C1 segment of cervical spinal cord (tissue), 14 donors: ENCODE data around the gene KPNB1.

Source experiments
- DNase-seq, 14 donors: peaks; one replicate each; lab custom pipeline; 2025; lab: John Stamatoyannopoulos, UW

The KPNB1 gene

GRCh38 chr17:47649153-47649971 is at the start of gene KPNB1:
KPNB1 (plus strand) TSS chr17:47649919; CDS start chr17:47650245, 326 bp downstream.
- peak; percentile 93 to 100 (median 99) for DNase-seq

DNA sequence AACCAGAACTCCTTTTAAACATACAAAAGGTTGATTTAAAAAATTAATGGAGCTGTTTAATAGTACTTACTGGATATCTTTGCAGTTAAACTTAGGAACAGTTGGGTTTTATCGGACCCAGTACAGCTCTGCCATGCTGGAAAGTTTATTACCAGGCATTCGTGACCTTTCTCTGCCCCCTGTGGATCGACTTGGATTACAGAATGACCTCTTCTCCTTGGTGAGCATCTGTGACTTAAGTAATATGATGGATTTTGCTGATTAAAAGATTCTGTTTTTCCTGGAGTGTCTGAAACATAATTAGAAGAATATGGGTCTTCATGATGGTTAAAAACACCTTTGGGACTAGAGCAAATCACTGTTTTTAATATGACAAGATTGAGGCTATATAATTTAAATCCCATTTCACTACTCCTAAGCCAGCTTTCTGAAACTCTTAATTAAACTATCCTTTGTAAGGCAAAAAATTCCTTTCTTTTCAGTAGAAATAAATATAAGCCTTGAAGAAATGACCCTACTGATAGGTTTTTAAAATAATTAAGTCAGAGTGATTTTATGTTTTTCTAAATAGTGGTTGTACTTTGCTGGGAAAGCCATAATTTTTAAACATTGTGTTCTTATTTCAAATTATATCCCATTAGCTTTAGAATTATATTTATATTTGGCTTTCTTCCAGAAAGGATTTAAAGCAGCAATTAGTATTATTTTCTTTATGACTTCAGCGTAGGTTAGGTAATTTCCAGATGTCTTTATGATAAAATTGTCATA is 45.7 kb upstream of the KPNB1 start:
- no peak for DNase-seq

DNA sequence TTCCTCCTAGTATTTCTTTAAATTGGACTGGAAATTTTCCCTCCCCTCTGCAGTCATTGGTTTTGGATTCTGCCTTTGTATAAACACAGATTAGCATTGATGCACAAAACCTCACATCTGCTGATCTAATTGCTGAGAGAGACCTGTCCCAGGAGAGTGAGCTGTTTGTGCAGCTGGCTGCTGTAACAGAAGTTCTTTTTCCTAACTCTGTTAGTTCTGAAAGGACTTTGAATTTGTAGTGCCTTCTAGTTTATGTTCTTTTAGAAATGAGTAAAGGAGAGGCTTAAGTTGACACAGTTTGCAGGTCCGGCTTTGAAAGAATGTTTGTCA is 45.2 kb upstream of the KPNB1 start:
- no peak for DNase-seq

DNA sequence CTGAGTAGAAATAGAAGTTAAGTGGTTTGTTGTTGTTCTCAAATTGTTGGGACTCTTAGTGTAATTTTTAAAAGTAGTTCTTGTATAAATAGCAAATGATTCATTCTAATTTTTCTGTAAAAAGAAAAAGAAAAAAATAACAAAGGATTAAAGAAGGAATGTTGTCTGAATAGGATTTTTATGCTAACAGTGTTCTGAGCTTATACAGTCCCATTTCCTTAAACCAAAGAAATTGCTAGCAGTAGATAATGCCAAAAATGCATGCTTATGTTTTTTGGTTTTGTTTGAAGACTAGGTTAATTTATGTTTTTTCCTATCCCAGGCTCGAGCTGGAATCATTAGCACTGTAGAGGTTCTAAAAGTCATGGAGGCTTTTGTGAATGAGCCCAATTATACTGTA is 44.7 kb upstream of the KPNB1 start:
- DNase-seq: no peak

DNA sequence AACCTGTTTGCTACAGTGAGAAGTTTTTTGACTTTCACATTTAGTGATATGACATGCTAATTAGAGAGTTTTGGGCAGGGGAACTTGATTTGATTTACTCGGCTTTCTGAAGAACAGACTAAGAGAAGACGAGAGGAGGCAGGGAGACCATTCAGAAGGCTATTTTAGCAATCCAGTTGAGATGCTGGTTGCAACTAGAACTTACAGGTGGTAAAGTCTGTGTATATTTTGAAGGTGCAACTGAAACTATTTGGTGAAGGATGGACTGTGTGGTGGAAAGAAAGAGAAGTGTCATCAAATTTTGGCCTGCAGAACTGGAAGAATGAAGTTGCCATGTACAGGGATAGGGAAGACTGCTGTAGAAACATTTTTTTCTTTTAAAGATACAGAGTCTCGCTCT is 42.2 kb upstream of the KPNB1 start:
- no peak for DNase-seq

DNA sequence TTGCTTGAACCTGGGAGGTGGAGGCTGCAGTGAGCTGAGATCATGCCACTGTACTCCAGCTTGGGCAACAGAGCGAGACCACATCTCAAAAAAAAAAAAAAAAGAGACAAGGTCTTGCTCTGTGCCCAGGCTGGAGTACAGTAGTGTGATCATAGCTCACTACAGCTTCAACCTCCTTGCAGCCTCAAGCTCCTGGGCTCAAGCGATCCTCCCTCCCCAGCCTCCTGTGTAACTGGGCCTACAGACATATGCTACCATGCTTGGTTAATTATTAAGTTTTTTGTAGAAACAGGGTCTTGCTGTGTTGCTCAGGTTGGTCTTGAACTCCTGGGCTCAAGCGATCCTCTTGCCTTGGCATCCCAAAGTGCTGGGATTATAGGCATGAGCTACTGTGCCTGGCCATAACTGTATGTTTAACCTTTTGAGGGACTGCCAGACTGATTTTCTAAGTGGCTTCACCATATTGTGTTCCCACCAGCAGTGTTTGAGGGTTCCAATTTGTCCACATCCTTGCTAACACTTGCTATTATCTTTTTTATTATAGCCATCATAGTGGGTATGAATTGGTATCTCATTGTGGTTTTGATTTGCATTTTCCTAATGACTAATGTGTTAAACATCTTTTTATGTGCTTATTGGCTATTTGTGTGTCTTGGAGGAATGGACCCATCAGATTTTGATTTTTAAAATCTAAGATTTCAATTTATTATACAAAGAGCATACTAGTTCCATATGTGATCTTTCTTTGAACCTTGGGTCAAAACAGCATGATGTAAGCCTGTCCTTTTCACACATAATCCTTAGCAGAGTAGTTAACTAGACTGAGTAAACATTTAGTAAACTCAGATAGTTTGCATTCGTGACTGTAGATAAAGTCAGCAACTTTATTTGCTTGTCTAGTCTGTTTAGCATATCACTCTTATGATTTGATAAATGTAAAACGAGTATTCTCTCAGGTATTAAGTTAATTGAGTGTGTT is 38.1 kb upstream of the KPNB1 start:
- no peak for DNase-seq

DNA sequence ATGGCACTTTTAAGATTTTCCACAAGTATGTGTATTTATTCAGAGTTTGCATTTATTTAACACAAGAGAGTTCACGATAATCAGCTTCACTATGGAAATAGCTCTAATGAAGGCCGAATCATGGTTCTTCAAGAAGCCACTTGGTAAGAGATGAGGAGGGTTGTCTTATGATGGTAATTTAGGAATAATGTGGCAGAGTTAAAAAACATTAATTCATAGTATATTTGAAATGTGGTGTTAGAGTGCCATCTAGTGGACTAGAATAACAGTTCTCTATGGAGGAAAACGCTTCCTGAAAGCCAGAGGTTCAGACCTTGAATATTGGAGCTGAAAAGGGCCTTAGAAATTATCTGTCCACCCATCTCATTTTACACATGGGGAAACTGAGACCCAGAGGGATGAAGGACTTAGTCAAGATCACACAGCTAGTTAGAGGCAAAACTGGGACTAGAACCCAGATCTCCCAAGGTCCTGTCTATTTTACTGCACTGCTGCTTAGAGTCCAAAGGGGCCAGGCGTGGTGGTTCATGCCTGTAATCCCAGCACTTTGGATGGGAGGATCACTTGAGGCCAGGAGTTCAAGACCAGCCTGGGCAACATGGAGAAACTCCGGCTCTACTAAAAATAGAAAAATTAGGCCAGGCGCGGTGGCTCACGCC is 33.8 kb upstream of the KPNB1 start:
- peak in 1 of 14 donors; percentile 6 for DNase-seq

DNA sequence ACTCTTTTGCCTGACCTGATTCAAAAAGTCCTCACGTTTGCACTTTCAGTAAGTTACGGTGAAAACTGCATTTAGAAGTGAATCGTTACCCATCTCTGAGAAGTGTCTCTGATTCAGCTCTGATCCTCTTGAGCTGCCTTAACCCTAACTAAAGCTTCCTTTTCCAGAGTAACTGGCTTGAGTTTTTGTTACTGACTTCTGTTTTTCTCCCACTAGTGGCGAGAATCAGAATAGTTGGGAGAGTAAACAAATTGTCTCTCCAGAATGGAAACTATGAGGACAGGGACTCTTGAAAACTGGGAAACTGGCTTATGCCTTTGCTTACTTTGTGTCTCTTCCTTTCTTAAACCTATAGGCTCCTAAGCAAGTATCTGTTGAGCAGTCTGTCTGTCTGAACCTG is 31.3 kb upstream of the KPNB1 start:
- no peak for DNase-seq

DNA sequence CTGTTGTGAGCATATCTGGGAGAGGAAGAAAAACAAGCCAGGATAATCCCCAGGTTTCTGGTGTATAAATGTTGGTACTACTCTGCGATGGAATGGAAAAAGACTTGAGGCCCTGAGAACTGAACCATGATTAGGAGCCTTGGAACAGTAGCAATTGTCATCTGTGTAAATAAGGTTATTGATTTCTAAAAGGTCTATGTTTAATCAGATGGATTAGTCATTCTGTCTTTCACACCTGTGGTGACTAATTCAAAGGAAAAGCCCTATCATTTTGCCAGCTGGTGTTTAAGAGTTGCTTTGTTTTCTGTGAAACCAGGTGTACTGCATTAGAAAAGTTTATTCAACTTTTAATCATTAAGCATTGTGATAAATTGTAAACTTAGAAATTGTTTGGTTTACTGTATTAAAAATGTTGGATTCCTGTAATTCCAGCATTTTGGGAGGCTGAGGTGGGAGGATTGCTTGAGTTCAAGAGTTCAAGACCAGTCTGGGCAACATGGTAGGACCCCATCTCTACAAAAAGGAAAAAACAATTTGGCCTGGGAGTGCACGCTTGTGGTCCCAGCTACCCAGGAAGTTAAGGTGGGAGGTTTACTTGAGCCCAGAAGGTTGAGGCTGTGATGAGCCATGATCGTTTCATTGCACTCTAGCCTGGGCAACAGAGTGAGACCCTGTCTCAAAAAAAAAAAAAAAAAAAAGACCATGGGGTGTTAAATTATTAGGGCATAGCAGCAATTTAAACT is 29.0 kb upstream of the KPNB1 start:
- DNase-seq: no peak

GRCh38 chr17:47621293-47622179 is 28.2 kb upstream of the KPNB1 start:
- DNase-seq: peak in 3 of 14 donors; percentile 2 to 11 (median 3)

DNA sequence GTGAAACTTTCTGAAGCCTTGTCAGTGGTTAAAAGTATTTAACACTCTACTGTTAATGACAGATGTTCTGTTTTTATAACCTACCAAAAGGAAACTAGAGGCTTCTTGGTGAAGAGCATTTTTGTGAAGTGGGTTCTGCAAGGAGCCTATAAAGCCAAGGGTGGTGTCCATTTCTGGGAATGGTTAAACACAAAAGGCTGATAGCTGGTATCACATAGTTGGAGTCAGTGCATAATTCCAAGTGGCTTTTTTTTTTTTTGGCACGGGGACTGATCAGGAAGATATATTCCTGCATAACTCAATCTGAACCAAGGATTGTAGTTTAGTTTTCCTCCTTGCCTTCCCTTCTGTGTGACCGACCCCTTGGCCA is 27.6 kb upstream of the KPNB1 start:
- no peak for DNase-seq

GRCh38 chr17:47624727-47625068 is 25.0 kb upstream of the KPNB1 start:
- DNase-seq: no peak

DNA sequence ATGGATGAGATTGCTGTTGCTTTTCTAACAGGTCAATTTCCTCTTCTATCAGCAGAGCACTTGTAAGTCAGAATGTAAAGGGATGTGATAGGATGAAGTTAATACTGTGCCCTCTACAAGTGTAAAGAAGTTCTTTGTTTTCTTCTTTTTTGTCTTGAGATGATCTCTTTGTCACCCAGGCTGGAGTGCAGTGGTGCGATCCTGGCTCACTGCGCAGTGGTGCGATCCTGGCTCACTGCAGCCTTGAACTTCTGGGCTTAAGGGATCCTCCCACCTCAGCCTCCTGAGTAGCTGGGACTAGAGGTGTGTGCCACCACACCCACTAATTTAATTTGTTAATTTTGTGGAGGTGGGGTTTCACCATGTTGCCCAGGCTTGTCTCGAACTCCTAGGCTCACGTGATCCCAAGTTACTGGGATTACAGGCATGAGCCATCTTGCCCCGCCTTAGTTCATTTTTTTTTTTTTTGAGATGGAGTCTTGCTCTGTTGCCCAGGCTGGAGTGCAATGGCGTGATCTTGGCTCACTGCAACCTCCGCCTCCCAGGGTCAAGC is 21.6 kb upstream of the KPNB1 start:
- no peak for DNase-seq

DNA sequence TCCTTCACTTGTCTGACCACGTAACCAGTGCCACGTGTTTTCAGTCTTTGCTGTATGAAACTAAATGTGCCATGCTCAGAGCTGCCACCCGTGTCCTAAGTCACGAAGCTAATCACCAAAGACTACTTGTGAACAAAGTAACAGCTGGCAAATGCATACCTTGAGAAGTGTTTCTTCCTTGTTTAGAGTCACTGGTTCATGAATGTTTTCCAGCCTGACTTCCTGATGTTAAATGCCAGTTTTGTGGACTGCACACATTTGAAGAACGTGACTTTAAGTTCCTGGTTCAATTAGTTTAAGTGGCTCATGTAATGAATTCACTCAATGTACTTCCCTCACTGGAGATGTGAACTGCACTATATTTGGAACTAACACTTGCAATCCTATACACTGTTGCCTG is 19.9 kb upstream of the KPNB1 start:
- DNase-seq: no peak

GRCh38 chr17:47630614-47631013 is 19.1 kb upstream of the KPNB1 start:
- DNase-seq: no peak

DNA sequence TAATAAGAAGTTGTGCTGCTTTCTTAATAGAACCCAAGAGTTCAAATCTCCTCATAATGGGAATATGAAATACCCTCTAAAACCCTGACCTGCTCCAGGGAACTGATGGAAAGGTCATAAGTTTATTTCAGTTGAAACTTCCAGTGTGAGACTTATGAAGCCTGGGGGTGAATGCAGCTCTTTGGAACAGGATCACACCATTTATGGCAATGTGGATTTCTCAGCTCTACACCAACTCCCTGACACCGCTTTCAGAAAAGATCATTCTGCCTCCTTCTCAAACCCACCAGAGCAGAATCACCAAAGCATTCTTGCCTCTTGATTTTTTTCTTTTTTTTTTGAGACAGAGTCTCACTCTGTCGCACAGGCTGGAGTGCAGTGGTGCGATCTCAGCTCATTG is 16.7 kb upstream of the KPNB1 start:
- DNase-seq: no peak

DNA sequence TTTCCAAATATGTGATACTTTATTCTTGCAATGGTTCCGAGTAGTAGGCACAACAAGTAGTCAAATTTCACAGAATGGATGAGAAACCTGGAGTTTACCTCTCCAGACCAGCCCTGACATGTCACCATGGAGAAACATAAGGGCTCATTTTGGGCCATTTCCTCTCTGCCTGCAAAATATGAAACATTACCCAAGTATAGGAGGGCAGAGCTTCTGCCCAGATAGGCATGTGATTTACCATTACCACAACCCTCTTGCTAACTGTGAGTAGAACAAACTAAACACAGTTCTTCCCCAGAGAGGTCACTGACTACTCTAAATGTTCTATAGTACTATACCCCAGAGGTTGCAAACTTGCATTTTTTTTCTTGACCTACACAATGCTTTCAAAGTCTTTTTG is 15.7 kb upstream of the KPNB1 start:
- DNase-seq: no peak

GRCh38 chr17:47634870-47635269 is 14.8 kb upstream of the KPNB1 start:
- DNase-seq: no peak

DNA sequence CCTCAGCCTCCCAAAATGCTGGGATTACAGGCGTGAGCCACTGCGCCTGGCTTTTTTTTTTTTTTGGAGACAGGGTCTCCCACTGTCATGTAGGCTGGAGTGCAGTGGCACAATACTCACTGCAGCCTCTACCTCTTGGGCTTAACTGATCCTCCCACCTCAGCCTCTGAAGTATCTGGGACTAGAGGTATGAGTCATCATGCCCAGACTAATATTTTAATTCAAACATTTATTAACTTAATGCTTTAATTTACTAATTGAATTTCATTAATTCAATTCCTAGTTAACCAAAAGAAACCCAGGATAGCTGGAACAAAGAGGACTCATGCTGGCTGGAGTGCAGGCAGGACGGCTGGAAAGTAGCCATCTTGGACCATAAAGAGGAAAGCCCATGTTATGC is 14.0 kb upstream of the KPNB1 start:
- no peak for DNase-seq
